ENCODE results near the gene ENPP3.

DNA sequence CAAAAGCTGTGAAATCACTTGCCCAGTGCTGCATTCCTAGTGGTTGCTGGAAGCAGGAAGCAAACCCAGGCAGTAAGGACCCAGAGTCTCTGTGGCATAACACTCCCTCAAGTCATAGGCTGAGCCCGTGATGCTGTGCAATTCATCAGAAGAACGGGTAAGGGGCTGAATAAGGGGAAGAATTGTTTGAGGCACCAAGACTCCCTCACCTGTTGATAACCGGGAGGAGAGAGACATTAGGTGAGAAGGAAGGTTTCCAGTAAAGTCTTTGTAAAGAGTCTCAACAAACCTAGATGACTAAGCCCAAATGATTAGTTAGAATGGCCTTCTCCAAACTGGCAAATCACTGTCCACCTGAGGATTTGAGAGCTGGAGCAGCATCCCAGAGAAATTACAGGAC is 18.3 kb downstream of the ENPP3 start:
- no peak for TF ChIP-seq CTCF (conservative IDR thresholded peaks at IDR 0.05; ENCODE audit: low read depth, low read length)
- no peak for TF ChIP-seq EZH2 (IDR thresholded peaks at IDR 0.05; ENCODE audit: borderline replicate concordance, low read depth, low read length, poor library complexity, severe bottlenecking)

Measured in A673 (cell line).